ENCODE results near the gene TGFB2.

GRCh38 chr1:218312509-218312908 lies 32.6 kb upstream of the TGFB2 start:
- TF ChIP-seq, protein P1, sequence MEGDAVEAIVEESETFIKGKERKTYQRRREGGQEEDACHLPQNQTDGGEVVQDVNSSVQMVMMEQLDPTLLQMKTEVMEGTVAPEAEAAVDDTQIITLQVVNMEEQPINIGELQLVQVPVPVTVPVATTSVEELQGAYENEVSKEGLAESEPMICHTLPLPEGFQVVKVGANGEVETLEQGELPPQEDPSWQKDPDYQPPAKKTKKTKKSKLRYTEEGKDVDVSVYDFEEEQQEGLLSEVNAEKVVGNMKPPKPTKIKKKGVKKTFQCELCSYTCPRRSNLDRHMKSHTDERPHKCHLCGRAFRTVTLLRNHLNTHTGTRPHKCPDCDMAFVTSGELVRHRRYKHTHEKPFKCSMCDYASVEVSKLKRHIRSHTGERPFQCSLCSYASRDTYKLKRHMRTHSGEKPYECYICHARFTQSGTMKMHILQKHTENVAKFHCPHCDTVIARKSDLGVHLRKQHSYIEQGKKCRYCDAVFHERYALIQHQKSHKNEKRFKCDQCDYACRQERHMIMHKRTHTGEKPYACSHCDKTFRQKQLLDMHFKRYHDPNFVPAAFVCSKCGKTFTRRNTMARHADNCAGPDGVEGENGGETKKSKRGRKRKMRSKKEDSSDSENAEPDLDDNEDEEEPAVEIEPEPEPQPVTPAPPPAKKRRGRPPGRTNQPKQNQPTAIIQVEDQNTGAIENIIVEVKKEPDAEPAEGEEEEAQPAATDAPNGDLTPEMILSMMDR (IDR thresholded peaks at IDR 0.05), result no peak
- TF ChIP-seq POLR2AphosphoS5 (IDR thresholded peaks at IDR 0.05), result no peak
- no peak for TF ChIP-seq POLR2A (IDR thresholded peaks at IDR 0.05; ENCODE audit: low read depth)
- TF ChIP-seq EP300 (IDR thresholded peaks at IDR 0.05), result no peak
